NCI-H2029 treated with DMSO at 0.1 percent for 48 hours (cell line): Measurements from ENCODE around the gene VWA1.
"Not testable (repeated sequence)": the region's sequence is repeated elsewhere in the genome, so short reads cannot be mapped to it uniquely, and the experiment has no call there.

Experiments used
- DNase-seq: peaks from one replicate; lab custom pipeline; 2025; lab: John Stamatoyannopoulos, UW

The VWA1 gene

GRCh38 chr1:1424707-1425106, 10.8 kb upstream of the VWA1 start:
- DNase-seq: no peak

GRCh38 chr1:1425426-1425752, 10.1 kb upstream of the VWA1 start:
- no peak for DNase-seq

GRCh38 chr1:1425753-1426495, 9.6 kb upstream of the VWA1 start:
- no peak for DNase-seq

GRCh38 chr1:1426496-1427105, 8.9 kb upstream of the VWA1 start:
- no peak for DNase-seq

- DNase-seq: no peak
Measured at GRCh38 chr1:1427106-1427819, 8.2 kb upstream of the VWA1 start.

GRCh38 chr1:1427820-1428148, 7.7 kb upstream of the VWA1 start:
- no peak for DNase-seq

- DNase-seq: no peak
Measured at GRCh38 chr1:1428174-1428573, 7.3 kb upstream of the VWA1 start.

- not testable (repeated sequence) for DNase-seq
Measured at GRCh38 chr1:1428967-1429366, 6.5 kb upstream of the VWA1 start.

- no peak for DNase-seq
Measured at GRCh38 chr1:1429671-1430073, 5.8 kb upstream of the VWA1 start.

GRCh38 chr1:1430114-1430982, 5.1 kb upstream of the VWA1 start:
- peak; percentile 8 for DNase-seq

- DNase-seq: no peak
Measured at GRCh38 chr1:1430992-1431844, 4.3 kb upstream of the VWA1 start.

- DNase-seq: no peak
Measured at GRCh38 chr1:1431845-1432273, 3.6 kb upstream of the VWA1 start.

GRCh38 chr1:1432274-1432950, 3.1 kb upstream of the VWA1 start:
- no peak for DNase-seq

- DNase-seq: no peak
Measured at GRCh38 chr1:1432951-1433803, 2.3 kb upstream of the VWA1 start.

- DNase-seq: no peak
Measured at GRCh38 chr1:1433804-1434130, 1.7 kb upstream of the VWA1 start.

- DNase-seq: no peak
Measured at GRCh38 chr1:1434131-1434823, 1.2 kb upstream of the VWA1 start.

GRCh38 chr1:1434824-1435105, 725 bp upstream of the VWA1 start:
- no peak for DNase-seq

GRCh38 chr1:1435911-1436629, 580 bp downstream of the VWA1 start:
- no peak for DNase-seq

GRCh38 chr1:1436630-1437032, 1.1 kb downstream of the VWA1 start:
- DNase-seq: no peak
